ENCODE data around the gene EGFL8. TPM values are rescaled to one million over a fixed set of nuclear protein-coding genes. Genes with fewer than 3 reads are reported as not detected.
"Not testable (repeated sequence)": the region's sequence is repeated elsewhere in the genome, so short reads cannot be mapped to it uniquely, and the experiment has no call there.

EGFL8 gene
- total RNA-seq, 2 experiments from 2014 or later: 12.8 to 14.0 TPM

DNA sequence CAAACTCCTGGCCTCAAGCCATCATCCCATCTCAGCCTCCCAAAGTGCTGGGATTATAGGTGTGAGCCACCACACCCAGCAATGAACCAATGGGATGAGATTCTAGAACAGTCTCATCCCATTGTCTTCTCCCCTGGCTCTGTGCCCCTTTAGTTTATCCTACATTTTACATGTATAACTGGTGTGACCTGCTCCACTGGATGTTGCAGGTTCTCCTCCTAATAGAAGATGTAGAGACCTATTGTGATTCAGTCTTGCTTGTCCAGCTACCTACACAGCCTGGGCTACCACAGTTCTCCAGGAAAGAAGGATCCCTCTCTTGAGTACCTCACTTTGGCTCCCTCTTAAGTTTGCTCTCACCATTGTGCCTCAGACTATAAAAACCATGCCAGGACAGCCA, 32.3 kb upstream of the EGFL8 start:
- H3K36me3 Mint-ChIP-seq: peaks cover 2% of the 10 kb centered on the region
- H3K9me3 Mint-ChIP-seq: no peaks in the 10 kb centered on the region
- no peak for DNase-seq
- H3K27ac Mint-ChIP-seq: no peak overlapping the region
- H3K4me3 Mint-ChIP-seq: no peak overlapping the region
- H3K27me3 Mint-ChIP-seq: no peaks in the 10 kb centered on the region
- peaks cover 19% of the 10 kb centered on the region for H3K4me1 Mint-ChIP-seq

DNA sequence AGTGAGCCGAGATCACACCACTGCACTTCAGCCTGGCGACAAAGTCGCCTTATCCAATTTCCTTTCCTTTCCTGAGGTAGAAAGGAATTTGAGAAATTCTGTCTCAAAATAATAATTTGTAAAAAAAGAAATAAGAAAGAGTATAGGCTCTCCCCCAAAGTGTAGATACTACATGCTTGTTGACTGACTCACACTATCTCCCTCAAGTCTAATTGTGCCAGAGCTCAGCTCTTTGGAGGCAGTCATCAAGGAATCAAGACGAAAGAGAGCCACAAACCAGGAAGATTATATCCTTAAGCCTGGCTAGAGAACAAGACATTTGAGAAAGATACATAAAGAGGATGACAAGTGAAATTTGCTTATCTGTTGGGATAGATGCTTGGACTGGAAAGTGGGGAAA, 30.6 kb upstream of the EGFL8 start:
- H3K4me1 Mint-ChIP-seq: peaks cover 10% of the 10 kb centered on the region
- H3K36me3 Mint-ChIP-seq: no peaks in the 10 kb centered on the region
- H3K27me3 Mint-ChIP-seq: no peaks in the 10 kb centered on the region
- no peaks in the 10 kb centered on the region for H3K9me3 Mint-ChIP-seq
- no peak for DNase-seq
- H3K4me3 Mint-ChIP-seq: no peak overlapping the region
- no peak overlapping the region for H3K27ac Mint-ChIP-seq

DNA sequence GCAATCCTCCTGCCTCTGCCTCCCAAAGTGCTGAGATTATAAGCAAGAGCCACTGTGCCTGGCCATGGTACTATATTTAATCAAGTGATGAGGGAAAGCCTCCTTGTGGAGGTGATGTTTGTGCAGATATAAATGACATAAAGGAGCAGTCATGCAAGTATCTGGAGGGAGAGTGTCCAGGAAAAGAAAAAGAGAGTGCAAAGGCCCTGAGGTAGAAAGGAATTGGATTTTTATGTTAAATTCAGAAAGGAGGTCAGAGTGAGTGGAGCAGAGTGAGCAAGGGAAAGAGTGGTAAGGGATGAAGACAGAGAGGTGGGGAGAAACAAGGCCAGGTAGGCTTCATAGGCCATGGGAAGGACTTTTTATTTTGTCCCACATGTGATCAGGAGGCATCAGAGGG, 26.9 kb upstream of the EGFL8 start:
- Mint-ChIP-seq H3K27me3 (peaks cover 3% of the 10 kb centered on the region), H3K36me3 (no peaks in the 10 kb centered on the region), H3K27ac (no peak overlapping the region), H3K9me3 (no peaks in the 10 kb centered on the region), H3K4me1 (no peaks in the 10 kb centered on the region), H3K4me3 (no peak overlapping the region)
- no peak for DNase-seq

DNA sequence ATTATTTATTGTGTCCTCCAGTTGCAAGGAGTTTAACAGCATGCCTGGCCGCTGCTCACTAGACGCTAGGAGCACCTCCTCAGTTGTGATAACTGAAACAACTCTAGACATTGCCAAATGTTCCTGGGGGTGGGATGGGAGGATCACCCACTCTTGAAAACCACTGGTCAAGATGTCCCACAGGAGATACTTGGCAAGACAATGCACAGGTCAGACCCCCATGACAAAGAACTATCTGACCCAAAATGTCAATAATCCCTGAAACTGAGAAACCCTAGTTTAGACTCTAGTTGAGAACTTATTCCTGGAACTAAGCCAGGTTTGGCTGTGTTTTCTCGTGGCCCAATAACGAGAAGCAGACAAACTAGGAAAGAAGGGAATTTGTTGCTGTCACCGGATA, 24.8 kb upstream of the EGFL8 start:
- Mint-ChIP-seq H3K27ac (no peak overlapping the region), H3K9me3 (no peaks in the 10 kb centered on the region), H3K36me3 (no peaks in the 10 kb centered on the region), H3K27me3 (peaks cover 3% of the 10 kb centered on the region), H3K4me3 (no peak overlapping the region), H3K4me1 (no peaks in the 10 kb centered on the region)
- DNase-seq: no peak

DNA sequence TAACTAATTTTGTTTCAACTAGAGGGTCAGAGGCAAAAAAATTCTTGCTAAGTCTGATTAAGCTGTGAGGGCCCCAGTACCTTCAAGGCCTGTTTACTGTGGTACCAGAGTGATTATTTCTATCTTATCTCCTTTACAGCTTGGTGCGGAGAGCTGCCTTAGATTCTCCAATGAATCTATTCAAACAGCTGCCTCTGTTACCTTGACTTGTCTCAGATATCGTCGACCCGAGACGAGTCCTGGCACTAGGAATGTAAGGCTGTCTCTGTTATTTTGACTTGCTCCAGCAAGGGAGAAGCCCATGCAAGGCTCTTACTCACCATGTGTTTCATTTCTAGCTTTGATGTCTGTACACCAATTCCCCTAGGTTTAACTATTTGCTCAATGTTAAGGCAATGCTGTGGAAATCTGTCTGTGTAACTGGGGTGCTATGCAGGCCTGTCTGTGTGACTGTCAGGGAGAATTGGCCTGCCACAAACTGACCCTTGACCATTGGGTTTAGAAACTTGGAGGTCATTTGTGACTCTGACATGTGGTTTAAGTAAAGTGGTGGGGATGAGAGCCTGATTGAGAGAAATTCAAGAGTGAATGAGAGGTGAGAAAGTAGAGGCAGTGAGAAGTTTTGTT, 23.9 kb upstream of the EGFL8 start:
- Mint-ChIP-seq H3K27ac (no peak overlapping the region), H3K4me3 (no peak overlapping the region), H3K27me3 (peaks cover 3% of the 10 kb centered on the region), H3K9me3 (no peaks in the 10 kb centered on the region), H3K36me3 (no peaks in the 10 kb centered on the region), H3K4me1 (no peaks in the 10 kb centered on the region)
- DNase-seq: no peak

DNA sequence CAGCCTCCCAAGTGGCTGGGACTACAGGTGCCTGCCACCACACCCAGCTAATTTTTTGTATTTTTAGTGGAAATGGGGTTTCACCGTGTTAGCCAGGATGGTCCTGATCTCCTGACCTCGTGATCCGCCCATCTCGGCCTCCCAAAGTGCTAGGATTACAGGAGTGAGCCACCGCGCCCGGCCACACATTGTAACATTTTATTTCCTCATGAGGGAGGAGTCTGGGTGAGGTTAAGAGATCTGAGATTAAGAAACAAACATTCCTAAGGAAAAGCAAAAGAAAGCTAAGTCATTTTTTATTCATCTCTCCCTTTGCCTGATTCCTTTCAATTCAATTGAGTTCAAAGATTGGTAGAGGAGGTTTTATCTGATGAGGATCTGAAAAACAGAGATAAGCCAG, 20.2 kb upstream of the EGFL8 start:
- H3K27ac Mint-ChIP-seq, H3K36me3 Mint-ChIP-seq, H3K4me3 Mint-ChIP-seq, DNase-seq, H3K9me3 Mint-ChIP-seq: not testable (repeated sequence)
- peaks cover 11% of the 10 kb centered on the region for H3K4me1 Mint-ChIP-seq
- peaks cover 15% of the 10 kb centered on the region for H3K27me3 Mint-ChIP-seq

DNA sequence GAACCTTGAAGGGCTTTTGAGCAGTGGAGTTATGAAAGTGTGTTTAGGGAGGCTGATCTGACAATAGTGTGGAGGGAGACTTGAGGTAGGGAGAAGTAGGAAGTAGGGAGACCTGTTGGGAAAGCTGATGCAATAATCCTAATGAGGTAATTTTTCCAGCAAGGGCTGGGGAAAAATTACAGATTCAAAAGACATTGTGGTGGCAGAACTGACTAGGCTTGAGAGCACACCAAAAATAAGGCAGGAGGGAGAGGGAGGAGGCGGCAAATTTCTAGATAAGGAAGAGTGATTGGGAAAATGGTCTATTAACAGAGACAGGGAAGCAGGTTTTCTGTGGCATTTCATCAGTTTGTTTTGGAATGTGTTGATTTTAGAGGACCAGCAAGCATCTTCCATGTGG, 18.1 kb upstream of the EGFL8 start:
- peaks cover 4% of the 10 kb centered on the region for H3K36me3 Mint-ChIP-seq
- no peak for DNase-seq
- no peak overlapping the region for H3K27ac Mint-ChIP-seq
- H3K4me3 Mint-ChIP-seq: no peak overlapping the region
- peaks cover 24% of the 10 kb centered on the region for H3K4me1 Mint-ChIP-seq
- no peaks in the 10 kb centered on the region for H3K9me3 Mint-ChIP-seq
- H3K27me3 Mint-ChIP-seq: peaks cover 21% of the 10 kb centered on the region

DNA sequence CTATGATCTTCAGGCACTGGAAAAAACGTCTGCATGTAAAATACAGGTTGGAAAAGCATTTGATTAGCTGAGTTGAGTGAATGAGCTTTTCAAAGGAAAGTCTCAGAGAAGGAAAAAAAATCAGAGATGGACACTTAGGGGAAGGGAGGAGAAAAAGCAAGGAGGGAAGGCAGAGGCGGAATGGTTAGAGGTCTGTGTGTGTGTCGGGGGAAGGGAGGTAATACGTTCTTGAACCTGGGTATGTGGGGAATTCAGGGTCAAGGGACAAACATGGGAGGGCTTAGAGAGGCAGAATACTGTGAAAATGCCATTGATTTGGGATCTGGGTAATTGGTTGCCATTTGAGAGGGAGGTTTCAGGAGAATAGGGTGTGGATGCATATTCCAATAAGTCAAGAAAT, 17.7 kb upstream of the EGFL8 start:
- H3K36me3 Mint-ChIP-seq: peaks cover 4% of the 10 kb centered on the region
- DNase-seq: no peak
- no peak overlapping the region for H3K27ac Mint-ChIP-seq
- no peak overlapping the region for H3K4me3 Mint-ChIP-seq
- peaks cover 26% of the 10 kb centered on the region for H3K4me1 Mint-ChIP-seq
- H3K27me3 Mint-ChIP-seq: peaks cover 21% of the 10 kb centered on the region
- H3K9me3 Mint-ChIP-seq: no peaks in the 10 kb centered on the region

DNA sequence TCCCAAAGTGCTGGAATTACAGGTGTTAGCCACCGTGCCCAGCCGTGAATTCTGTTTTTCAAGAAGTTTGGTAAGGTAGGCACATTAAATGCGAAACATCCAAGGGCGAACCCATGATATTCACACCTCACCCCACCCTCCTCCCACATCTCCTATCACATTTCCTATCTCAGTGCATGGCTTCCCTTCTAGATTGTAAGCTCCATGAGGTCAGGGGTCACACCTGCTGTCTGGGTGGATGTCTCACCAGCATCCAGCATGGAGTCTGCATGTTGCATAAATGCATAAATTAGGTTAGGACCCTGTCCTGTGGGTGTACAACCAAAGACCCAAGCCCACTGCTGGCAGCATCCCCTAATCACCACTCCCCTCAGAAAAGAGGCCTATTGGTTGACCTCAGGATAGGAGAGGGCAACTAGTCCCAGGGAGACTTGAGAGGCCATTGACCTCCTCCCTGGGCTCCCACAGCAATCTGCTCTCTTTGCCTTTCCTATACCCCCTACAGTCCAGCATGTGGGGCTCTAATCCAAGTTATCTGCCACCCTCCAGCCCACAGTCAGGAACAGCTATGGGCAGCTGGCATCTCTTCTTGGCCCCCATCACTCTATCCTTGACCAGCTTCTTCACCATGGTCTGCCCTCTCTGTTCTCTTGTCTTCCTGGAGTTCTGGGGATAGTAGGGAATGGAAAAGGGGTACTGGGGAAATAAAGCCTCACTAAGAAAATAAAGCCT, 16.8 kb upstream of the EGFL8 start:
- no peak for DNase-seq
- H3K4me1 Mint-ChIP-seq: peaks cover 32% of the 10 kb centered on the region
- no peaks in the 10 kb centered on the region for H3K9me3 Mint-ChIP-seq
- H3K27ac Mint-ChIP-seq: no peak overlapping the region
- peaks cover 4% of the 10 kb centered on the region for H3K36me3 Mint-ChIP-seq
- peaks cover 21% of the 10 kb centered on the region for H3K27me3 Mint-ChIP-seq
- no peak overlapping the region for H3K4me3 Mint-ChIP-seq

DNA sequence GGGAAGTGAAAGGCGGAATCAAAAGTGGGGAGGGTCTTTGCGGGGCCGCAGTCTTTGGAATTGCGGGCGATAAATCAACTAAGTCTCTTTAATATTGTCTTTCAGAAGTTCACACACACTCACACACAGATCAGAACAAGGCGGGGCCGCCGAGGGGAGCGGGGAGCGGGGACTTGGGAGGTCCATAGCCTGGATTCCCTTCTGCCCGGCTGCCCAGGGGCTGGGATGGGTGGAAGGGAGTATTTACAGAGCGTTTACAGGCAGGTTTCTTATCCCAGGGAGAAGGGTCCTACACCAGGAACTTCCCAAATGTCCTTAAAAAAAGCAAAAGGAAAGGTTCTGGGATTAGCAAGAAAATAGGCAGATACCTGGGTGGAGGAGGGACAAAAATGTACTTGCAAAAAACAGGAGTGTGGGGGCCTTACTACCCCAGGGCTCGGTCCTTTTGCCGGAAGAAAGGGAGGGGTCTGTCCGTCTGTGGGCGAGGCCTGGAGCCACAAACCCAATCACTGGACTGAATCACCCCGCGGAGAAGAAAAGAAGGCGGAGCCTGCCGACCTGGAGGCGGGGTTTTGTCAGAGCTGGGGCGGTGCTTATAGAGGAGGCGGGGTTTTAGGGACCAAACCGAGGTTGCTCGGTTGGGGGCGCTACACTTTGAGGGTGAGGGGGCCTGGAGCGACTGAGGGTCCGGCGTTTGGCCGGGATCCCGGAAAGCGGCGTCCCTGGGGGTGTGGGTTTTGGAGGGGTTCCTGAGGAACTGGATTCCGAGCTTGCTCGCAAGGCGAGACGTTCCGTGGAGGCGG, 15.9 kb upstream of the EGFL8 start:
- H3K36me3 Mint-ChIP-seq: peaks cover 4% of the 10 kb centered on the region
- H3K4me1 Mint-ChIP-seq: peaks cover 40% of the 10 kb centered on the region
- H3K27ac Mint-ChIP-seq: peak overlapping the region; percentile 80
- DNase-seq: peak; percentile 70
- H3K27me3 Mint-ChIP-seq: peaks cover 21% of the 10 kb centered on the region
- peak overlapping the region; percentile 73 for H3K4me3 Mint-ChIP-seq
- H3K9me3 Mint-ChIP-seq: no peaks in the 10 kb centered on the region

DNA sequence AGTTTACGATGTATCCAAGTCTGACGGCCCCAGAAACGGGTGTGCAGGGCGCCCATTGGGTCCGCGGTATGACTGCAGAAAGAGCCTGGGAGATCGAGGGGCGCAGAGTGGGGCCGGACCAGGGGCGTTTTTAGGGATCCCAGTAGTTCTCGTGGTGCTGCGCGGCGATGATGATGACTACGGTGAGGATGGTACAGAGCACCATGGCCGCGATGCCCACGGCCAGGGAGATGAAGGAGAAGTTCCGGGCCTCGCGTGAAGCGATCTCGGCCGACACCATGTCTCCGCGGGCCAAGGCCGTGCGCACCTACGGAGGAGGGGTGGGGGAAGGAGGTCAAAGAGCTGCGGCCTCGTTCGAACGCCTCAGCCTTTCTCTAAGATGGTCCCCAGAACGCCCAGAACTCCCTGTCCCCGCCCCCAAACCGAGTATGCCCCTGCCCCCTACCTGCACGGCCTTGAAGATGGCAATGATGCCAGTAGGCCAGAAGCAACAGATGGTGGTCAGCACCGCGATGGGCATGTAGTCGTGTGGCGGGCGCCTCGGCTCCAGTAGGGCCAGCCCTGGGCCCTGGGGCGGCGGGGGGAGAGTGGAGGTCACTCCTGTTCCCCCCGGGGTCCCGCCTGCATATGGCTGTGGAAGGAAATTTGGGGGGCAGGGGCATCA, 15.2 kb upstream of the EGFL8 start:
- Mint-ChIP-seq H3K27ac (peak overlapping the region; percentile 80), H3K4me1 (peaks cover 40% of the 10 kb centered on the region), H3K36me3 (peaks cover 7% of the 10 kb centered on the region), H3K9me3 (no peaks in the 10 kb centered on the region), H3K4me3 (peak overlapping the region; percentile 73), H3K27me3 (peaks cover 21% of the 10 kb centered on the region)
- no peak for DNase-seq

DNA sequence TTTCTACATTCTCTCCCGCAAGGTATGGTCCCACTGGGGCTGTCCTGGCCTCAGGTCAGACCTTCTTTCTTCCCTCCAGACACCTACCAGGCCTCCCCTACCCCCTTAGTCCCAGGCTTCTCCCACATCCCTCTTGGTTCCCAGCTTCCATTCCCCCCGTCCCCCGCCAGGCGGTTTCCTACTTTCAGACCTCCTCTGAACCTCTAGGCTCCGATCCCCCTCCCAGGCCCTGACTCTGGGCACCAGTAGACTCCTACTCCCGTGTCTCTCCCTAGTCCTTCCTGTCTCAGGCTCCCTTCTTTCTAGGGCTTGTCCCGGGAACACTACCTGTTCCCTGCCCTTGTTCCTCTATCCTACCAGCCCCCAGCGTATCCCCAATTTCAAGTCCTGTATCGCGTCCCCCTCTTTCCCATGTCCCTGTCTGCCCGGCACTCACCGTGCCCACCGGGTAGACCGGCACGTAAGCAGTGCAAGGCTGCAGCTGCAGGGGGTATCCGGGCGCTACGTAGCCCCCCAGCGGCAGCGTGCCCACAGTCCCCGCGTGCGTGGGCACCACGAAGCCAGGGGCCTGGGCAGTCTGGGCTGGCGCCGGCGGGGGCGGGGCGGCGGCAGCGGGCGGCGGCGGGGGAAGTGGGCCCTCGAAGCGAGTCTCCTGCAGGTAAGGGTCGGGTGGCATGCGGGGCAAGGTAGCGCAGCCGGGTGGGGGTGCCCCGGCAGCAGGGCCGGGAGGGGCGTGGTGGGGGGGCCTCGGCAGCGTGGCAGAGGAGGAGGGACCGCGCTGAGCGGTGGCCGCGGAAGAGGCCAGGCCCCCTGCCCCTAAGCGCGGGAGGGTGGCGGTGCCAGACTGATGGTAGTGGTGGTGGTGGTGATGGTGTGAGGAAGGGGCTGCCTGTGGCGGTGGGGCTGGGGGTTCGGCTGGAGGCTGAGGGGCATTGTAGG, 14.2 kb upstream of the EGFL8 start:
- no peaks in the 10 kb centered on the region for H3K9me3 Mint-ChIP-seq
- DNase-seq: no peak
- peaks cover 46% of the 10 kb centered on the region for H3K4me1 Mint-ChIP-seq
- peaks cover 7% of the 10 kb centered on the region for H3K36me3 Mint-ChIP-seq
- H3K4me3 Mint-ChIP-seq: peak overlapping the region; percentile 69
- peaks cover 21% of the 10 kb centered on the region for H3K27me3 Mint-ChIP-seq
- peak overlapping the region; percentile 8 for H3K27ac Mint-ChIP-seq

DNA sequence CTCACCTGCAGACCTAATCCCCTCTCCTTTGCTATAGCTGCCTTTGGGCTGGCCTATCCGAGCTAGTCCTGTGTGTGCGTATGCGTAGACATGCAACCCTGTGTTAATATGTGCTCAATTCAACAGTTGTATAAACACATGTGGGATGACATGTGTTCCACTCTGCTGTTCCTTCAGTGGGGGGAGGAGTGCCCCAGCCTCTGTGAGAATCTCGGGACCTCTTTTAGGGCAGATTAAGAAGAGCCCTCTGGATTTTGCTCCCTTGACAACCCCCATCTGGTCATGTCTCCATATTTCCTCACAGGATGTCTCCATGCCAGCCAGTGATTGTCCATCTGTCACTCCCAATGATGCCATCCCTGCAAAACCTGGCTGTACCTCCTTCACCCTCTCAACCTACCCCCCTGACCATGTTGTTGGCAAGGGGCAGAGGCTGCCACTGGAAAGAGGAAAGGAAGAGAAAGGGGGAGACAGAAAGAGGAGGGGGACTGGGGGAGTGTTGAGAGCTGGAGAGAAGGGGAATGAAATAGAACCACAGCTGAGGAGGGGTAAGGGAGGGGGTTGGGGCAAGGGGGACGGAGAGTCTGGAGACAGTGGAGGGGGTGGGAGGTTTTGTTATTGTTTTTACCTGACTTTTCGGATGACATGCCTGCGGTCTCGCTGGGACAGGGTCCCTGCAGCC, 13.1 kb upstream of the EGFL8 start:
- H3K27ac Mint-ChIP-seq: peak overlapping the region; percentile 18
- no peak for DNase-seq
- peak overlapping the region; percentile 69 for H3K4me3 Mint-ChIP-seq
- H3K36me3 Mint-ChIP-seq: peaks cover 7% of the 10 kb centered on the region
- H3K27me3 Mint-ChIP-seq: peaks cover 21% of the 10 kb centered on the region
- peaks cover 56% of the 10 kb centered on the region for H3K4me1 Mint-ChIP-seq
- H3K9me3 Mint-ChIP-seq: no peaks in the 10 kb centered on the region

All from activated naive CD8-positive, alpha-beta T cell treated with anti-CD3 and anti-CD28 coated beads for 36 hours (primary cell).